DND-41 (cell line): ENCODE measurements around the gene HECTD2.

ENCODE experiments used
- ATAC-seq: fragments of 200-7000 bp; cut with Tn5 transposase; 3 replicates; pipeline ENCODE4 v1.9.1; 2021; ENCODE audit warnings: low read depth; ENCODE audit not compliant: insufficient read depth
- DNase-seq: peaks from one replicate; pipeline ENCODE4 v3.0.0-alpha.2; 2020
- H2AFZ ChIP-seq: 2 replicates; pipeline ENCODE4 v1.6.0; 2012; ENCODE audit warnings: low read depth, low read length
- H3K27ac ChIP-seq: 2 replicates; pipeline ENCODE4 v1.5.1; 2012; ENCODE audit warnings: low read length, inconsistent platforms
- H3K27me3 ChIP-seq: fragments of 200-600 bp; sonication (generic); 2 replicates; pipeline ENCODE4 v1.6.0; 2012; ENCODE audit warnings: low read length, mild to moderate bottlenecking, inconsistent platforms; ENCODE audit not compliant: insufficient read depth, poor library complexity
- H3K36me3 ChIP-seq: 2 replicates; pipeline ENCODE4 v1.5.1; 2012; ENCODE audit warnings: low read length, inconsistent platforms; ENCODE audit not compliant: insufficient read depth
- H3K4me1 ChIP-seq: 2 replicates; pipeline ENCODE4 v1.5.1; 2012; ENCODE audit warnings: mild to moderate bottlenecking, low read length; ENCODE audit not compliant: insufficient read depth
- H3K4me2 ChIP-seq: 2 replicates; pipeline ENCODE4 v1.6.0; 2012; ENCODE audit warnings: mild to moderate bottlenecking, moderate library complexity, low read length, inconsistent platforms; ENCODE audit not compliant: insufficient read depth
- H3K4me3 ChIP-seq, 2 experiments: fragments of 200-600 bp in 1 of 2; shearing (Covaris generic) in 1 of 2; 2 replicates each; pipeline ENCODE4 v1.5.1; 2012 to 2016; ENCODE audit warnings: inconsistent platforms in 2 of 2, low read length in 2 of 2, mild to moderate bottlenecking in 2 of 2, low read depth in 1 of 2, moderate library complexity in 1 of 2
- H3K79me2 ChIP-seq: 2 replicates; pipeline ENCODE4 v1.6.0; 2012; ENCODE audit warnings: low read length, inconsistent platforms; ENCODE audit not compliant: insufficient read depth
- H3K9ac ChIP-seq: 2 replicates; pipeline ENCODE4 v1.6.0; 2012; ENCODE audit warnings: low read depth, mild to moderate bottlenecking, inconsistent platforms, low read length, moderate library complexity
- H3K9me3 ChIP-seq: 2 replicates; pipeline ENCODE4 v1.5.1; 2012; ENCODE audit warnings: low read length, moderate library complexity, mild to moderate bottlenecking, inconsistent platforms; ENCODE audit not compliant: insufficient read depth, severe bottlenecking
- H4K20me1 ChIP-seq: 2 replicates; pipeline ENCODE4 v1.6.0; 2012; ENCODE audit warnings: low read length; ENCODE audit not compliant: insufficient read depth
- CTCF ChIP-seq: IDR thresholded peaks from 2 replicates; pipeline ENCODE4 v1.5.1; 2012; ENCODE audit warnings: borderline replicate concordance, low read length, moderate library complexity, mild to moderate bottlenecking; ENCODE audit not compliant: poor library complexity, severe bottlenecking; ENCODE audit errors: extremely low read depth
- EZH2 ChIP-seq: IDR thresholded peaks from 3 replicates; pipeline ENCODE4 v1.6.1; 2012; ENCODE audit warnings: borderline replicate concordance, low read depth, mild to moderate bottlenecking, moderate library complexity, low read length, inconsistent platforms; ENCODE audit not compliant: severe bottlenecking

Gene HECTD2

GRCh38 chr10:91550021-91550420, 139.9 kb downstream of the HECTD2 start:
- Histone ChIP-seq H4K20me1 (no peaks in the 10 kb centered on the region), H2AFZ (no peak overlapping the region), H3K27ac (no peak overlapping the region), H3K9me3 (no peaks in the 10 kb centered on the region), H3K27me3 (no peaks in the 10 kb centered on the region), H3K4me2 (no peak overlapping the region), H3K4me3 (no peak overlapping the region), H3K36me3 (no peaks in the 10 kb centered on the region), H3K79me2 (no peaks in the 10 kb centered on the region), H3K4me1 (no peaks in the 10 kb centered on the region), H3K9ac (no peak overlapping the region)
- TF ChIP-seq EZH2 (no peak), CTCF (no peak)
- ATAC-seq (no peak), DNase-seq (no peak)

GRCh38 chr10:91551856-91552255, 141.7 kb downstream of the HECTD2 start:
- no peaks in the 10 kb centered on the region for H3K9me3 ChIP-seq
- no peaks in the 10 kb centered on the region for H3K79me2 ChIP-seq
- H3K27me3 ChIP-seq, result no peaks in the 10 kb centered on the region
- H3K9ac ChIP-seq, result no peak overlapping the region
- no peaks in the 10 kb centered on the region for H3K4me1 ChIP-seq
- ATAC-seq (no peak; the same call in 2 of the 3 replicates), DNase-seq (peak; percentile 11)
- H3K4me2 ChIP-seq, result no peak overlapping the region
- H3K4me3 ChIP-seq, result no peak overlapping the region
- H3K36me3 ChIP-seq, result no peaks in the 10 kb centered on the region
- H2AFZ ChIP-seq, result no peak overlapping the region
- H3K27ac ChIP-seq, result no peak overlapping the region
- no peak for TF ChIP-seq EZH2
- peak; percentile 61 for TF ChIP-seq CTCF
- no peaks in the 10 kb centered on the region for H4K20me1 ChIP-seq

- no peak for ATAC-seq
- Histone ChIP-seq H4K20me1 (no peaks in the 10 kb centered on the region), H3K79me2 (no peaks in the 10 kb centered on the region), H3K9me3 (no peaks in the 10 kb centered on the region), H3K4me1 (no peaks in the 10 kb centered on the region), H3K36me3 (no peaks in the 10 kb centered on the region), H3K4me2 (no peak overlapping the region), H3K27ac (no peak overlapping the region), H3K4me3 (no peak overlapping the region), H3K9ac (no peak overlapping the region), H2AFZ (no peak overlapping the region), H3K27me3 (no peaks in the 10 kb centered on the region)
- TF ChIP-seq EZH2 (no peak), CTCF (peak; percentile 28)
- DNase-seq, result no peak
Measured at GRCh38 chr10:91552274-91553095, 142.3 kb downstream of the HECTD2 start.
